Cardiac fibroblast (primary cell): Measurements from ENCODE around the gene TNFAIP2.

Source experiments
- DNase-seq, 2 donors: peaks; one replicate each; pipeline versions ENCODE4 v3.0.0 to v3.0.0-alpha.2; 2010; ENCODE audit warnings: low read depth in 2 of 2
- H3K4me3 ChIP-seq, 2 donors: replicated peaks in 1 of 2; 1 replicate in 1 of 2; 2 replicates in 1 of 2; pipeline ENCODE4 v1.5.1; 2011; ENCODE audit warnings: low read depth in 2 of 2, low read length in 2 of 2, mild to moderate bottlenecking in 2 of 2, moderate library complexity in 1 of 2
- CTCF ChIP-seq: IDR thresholded peaks from one replicate; pipeline ENCODE4 v1.5.1; 2011; ENCODE audit warnings: low read depth, mild to moderate bottlenecking, low read length, inconsistent platforms

TNFAIP2 gene

DNA sequence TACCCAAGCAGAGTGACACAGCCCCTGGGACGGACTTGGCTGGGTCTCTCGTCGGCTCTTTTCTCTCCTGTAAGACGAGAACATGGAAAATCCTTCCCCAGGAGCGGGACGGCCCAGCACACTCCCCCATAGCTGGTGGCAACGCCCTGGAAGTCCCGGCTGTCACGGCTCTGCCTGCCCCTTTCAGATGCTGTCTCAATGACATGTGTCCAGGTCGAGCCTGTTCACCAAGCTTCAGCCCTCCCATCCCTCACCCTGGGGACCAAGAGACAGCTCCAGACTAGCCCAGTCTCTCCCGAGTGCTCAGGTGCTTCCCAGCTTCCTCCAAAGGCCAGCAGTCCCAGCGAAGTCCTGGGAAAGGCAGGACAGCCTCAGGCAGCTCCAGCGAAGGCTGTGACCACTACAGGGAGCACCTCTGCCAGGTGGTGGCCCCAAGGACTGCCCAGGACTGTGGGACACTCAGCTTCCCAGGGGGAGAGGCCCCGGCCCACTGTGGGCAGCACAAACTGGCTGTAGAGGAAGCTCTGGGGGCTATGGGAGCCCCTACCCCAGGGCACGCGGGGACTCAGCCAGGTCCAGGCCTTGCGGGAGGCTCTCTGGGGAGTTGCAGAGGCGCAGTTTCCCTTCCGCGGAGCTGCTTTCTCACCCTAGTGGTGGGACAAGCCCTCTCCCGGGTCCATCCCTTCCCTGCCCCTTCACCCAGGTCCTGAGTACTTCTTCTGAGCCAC, 33.6 kb downstream of the TNFAIP2 start:
- no peak for DNase-seq
- H3K4me3 ChIP-seq: no peak overlapping the region
- no peak for TF ChIP-seq CTCF

GRCh38 chr14:103157969-103158368, 34.7 kb downstream of the TNFAIP2 start:
- DNase-seq: no peak
- H3K4me3 ChIP-seq: no peak overlapping the region
- no peak for TF ChIP-seq CTCF

GRCh38 chr14:103158688-103159087, 35.4 kb downstream of the TNFAIP2 start:
- no peak for DNase-seq
- H3K4me3 ChIP-seq: no peak overlapping the region
- no peak for TF ChIP-seq CTCF

GRCh38 chr14:103160321-103161053, 37.2 kb downstream of the TNFAIP2 start:
- no peak for DNase-seq
- no peak for TF ChIP-seq CTCF
- no peak overlapping the region for H3K4me3 ChIP-seq

DNA sequence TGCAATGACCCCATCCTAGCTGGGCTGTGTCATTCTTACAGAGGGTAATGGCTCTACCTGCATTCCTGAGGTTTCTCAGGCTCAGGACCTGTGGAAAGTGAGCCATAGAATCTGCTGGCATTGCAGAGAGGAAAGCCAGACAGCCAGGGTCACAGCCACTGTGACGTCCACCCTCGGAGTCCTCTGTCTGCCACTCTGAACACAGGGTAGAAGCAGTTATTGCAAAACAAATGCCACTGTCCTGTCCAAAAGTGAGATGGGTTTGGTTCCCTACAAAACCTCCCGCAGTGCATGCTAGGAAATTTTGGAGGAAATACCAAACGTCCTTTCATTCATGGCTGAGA, 37.8 kb downstream of the TNFAIP2 start:
- H3K4me3 ChIP-seq: no peak overlapping the region
- no peak for TF ChIP-seq CTCF
- DNase-seq: peak in 1 of 2 donors; percentile 58

DNA sequence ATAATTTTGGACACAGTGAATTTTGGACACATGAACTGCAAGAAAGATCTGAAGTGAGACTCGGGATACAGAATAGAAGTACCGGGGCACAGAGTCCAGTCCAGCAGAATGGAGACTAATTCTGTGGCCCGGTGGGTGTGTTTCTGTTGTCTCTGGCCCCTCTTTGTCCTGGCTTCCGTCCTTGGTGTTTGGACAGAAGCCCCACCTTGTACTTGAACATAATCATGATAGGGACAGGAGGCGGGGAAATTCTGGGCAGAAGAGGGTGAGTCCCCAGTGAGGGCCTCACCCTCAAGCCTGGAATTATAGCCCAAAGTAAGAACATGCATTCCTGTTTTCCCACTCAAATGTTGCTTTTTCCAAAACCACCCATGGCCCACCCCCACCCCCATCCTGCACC, 39.9 kb downstream of the TNFAIP2 start:
- TF ChIP-seq CTCF: no peak
- no peak overlapping the region for H3K4me3 ChIP-seq
- no peak for DNase-seq
